ENCODE results near the gene TMEM178B.

GRCh38 chr7:141133646-141134045 is 59.8 kb downstream of the TMEM178B start:
- TF ChIP-seq BHLHE40 (IDR thresholded peaks at IDR 0.05; ENCODE audit: low read depth, low read length) (no peak), CTCF (conservative IDR thresholded peaks at IDR 0.05; ENCODE audit: low read depth, low read length) (no peak), POLR2A (IDR thresholded peaks at IDR 0.05; ENCODE audit: low read depth, low read length) (no peak), MAZ (IDR thresholded peaks at IDR 0.05; ENCODE audit: borderline replicate concordance, low read depth, low read length) (no peak), ELK1 (IDR thresholded peaks at IDR 0.05; ENCODE audit: borderline replicate concordance, low read depth, low read length) (no peak), MXI1 (IDR thresholded peaks at IDR 0.05; ENCODE audit: borderline replicate concordance, low read depth, low read length) (no peak), RFX5 (IDR thresholded peaks at IDR 0.05; ENCODE audit: low read depth, low read length) (no peak), NFE2L2 (IDR thresholded peaks at IDR 0.05; ENCODE audit: low read depth, low read length) (no peak), CHD1 (IDR thresholded peaks at IDR 0.05; ENCODE audit: low read depth, low read length) (no peak), USF2 (IDR thresholded peaks at IDR 0.05; ENCODE audit: low read depth, low read length) (no peak), MAFK (IDR thresholded peaks at IDR 0.05; ENCODE audit: low read depth, low read length) (no peak)

All from IMR-90 (cell line).